K562 (cell line): ENCODE data around the gene TMCO4.

Experiments
- MEF2A ChIP-seq: IDR thresholded peaks from 2 replicates; pipeline ENCODE4 v1.6.1; 2011; ENCODE audit warnings: low read depth, mild to moderate bottlenecking, low read length, moderate library complexity; ENCODE audit not compliant: control insufficient read depth
- RFX5 ChIP-seq: IDR thresholded peaks from 2 replicates; pipeline ENCODE4 v1.6.1; 2011; ENCODE audit warnings: low read depth, mild to moderate bottlenecking, improper control_type of control experiment, low read length

- no peak for TF ChIP-seq MEF2A
- TF ChIP-seq RFX5 = no peak
Observed at GRCh38 chr1:19812875-19813642, 13.3 kb upstream of the TMCO4 start.
